ENCODE data around the gene NEMP1.

The NEMP1 gene

DNA sequence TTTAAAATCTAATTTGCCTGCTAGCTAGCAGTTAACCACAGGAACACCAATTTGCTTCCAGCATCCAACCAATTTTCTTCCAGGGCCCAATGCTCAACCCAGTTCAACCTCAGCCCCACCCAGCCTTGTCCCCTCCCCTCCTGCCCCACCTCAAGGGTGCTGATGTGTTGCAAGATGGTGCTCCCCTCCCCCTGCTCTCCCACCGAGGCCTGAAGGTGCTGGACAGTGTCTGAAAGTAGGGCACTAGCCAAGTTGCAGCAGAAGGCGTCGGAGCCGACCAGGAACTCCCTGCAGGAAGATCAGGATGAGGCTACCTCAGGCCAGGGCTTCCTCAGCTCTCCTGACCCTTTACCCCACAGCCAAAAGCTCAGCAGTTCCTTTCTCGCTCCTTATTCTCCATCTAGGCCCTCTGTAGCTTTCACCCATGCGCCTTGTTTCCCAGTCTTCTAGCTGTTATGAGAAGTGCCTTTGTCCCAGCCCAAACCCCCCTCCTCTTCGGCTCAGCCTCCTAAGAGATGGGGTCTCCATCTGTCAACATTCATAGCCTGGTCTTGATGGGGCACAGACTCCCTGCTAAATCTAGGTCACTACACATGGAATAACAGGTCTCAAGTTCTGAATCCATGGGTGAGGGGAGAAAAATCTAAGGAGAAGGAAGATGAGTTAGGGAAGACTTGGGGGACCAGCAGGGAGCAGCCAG, 29.0 kb upstream of the NEMP1 start:
- DNase-seq = no peak

DNA sequence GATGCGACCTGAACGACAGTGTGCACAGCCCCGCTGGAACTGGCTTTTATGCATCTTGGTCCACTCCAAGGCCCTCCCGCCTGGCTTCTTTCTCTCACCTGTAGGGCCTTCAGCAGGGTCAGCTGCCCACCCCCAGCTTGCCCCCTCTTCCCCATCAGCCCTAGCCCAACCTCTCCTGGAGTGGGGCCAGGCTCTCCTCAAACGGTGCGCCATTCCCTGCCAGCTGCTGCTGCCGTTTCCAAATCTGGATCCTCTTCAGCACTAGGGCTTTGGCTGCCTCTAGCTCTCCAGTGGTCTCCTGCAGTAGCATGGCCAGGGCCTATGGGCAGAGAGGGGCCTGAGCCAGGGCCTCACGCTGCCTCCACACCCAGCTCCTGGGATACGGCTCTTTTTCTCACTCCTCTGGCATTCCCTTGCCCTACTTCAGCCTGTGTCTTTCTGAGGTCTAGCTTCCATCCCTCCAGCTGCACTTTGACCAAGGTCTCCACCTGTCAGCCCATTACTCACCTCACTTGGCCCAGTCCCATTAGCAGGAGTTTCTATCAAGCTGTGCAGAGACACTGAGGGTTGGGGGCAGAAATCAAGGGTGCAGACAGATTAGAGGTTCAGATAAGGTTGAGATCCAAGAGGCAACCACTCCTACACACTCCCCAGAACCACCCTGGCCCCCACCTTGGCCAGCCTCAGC, 27.6 kb upstream of the NEMP1 start:
- DNase-seq = no peak

DNA sequence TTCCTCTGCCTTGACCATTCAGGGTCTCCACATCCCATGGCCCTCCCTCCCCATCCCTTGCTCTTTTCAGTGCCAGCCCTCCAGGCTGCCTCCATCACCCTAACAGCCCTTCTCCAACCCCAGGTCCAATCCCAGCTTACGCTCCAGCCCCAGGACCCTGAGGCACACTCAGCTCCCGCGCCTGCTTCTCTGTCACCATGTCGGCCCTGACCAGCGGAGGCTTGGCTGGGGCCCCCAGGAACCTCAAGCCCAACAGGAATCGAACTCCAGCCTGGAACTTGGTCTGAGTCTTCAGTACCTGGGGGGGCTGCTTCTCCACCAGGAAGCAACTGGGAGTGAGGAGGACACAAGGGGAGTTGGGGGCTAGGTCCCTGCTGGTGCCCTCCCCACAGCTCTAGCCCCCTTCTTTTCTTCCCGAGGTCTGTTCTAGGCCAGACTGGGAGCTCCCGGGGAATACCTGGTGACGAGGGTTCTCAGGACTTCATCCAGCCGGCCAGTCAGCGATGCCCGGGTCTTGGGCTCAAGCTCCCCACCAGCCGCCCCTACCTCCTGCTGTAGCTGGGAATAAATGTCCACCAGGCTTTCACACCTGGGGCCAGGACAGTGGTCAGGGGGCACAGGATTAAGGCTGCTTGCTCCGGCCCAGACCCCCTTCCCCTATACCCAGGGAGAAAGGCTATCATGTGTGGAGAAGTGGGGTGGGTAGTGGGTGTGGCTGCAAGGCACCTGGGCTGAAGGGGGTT, 26.6 kb upstream of the NEMP1 start:
- no peak for DNase-seq

DNA sequence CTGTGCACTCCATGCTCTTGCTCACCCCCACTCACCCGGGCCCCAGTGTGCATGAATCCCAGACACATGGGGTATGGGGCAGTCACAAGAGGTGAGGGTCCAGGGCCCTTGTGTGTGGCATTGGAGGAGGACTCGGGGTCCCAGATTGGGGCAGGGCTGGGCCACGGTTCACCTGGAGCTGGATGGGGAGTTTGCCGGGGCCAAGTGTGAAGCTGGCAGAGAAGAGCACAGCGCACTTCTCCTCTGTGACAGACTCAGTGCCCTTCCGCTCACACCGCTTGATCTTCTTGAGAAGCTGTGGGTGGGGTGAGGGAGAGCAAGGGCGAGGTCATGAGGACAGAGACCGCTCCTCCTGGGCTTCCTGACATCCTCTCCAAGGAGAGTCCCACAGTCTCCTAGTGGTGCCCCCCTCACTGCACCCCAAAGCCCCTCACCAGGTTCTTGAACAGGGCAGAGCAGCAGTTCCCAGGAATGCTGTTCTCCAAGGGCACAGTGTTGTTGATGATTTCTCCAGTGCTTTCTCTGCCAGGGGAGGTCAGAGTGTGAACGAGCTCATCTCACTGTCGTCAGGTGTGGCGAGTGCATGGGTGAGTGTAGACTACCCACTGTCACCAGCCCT, 25.8 kb upstream of the NEMP1 start:
- no peak for DNase-seq

DNA sequence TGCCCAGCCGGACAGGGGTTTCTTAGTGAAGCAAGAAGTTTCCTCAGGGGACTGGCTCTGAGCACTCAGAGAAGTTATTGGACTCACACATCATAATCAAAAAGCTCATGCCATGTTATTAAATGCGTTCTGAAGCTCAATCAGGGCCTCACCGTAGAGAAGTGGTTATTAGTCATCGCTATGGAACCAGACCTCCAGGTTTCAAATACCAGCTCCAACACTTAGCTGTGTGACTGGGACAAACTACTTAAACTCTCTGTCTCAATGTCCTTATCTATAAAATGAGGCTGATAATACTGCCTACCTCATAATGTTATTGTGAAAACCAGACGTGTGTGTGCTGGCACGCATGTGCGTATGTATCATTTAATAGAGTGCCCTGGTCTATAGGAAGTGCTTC, 25.3 kb upstream of the NEMP1 start:
- DNase-seq = no peak

DNA sequence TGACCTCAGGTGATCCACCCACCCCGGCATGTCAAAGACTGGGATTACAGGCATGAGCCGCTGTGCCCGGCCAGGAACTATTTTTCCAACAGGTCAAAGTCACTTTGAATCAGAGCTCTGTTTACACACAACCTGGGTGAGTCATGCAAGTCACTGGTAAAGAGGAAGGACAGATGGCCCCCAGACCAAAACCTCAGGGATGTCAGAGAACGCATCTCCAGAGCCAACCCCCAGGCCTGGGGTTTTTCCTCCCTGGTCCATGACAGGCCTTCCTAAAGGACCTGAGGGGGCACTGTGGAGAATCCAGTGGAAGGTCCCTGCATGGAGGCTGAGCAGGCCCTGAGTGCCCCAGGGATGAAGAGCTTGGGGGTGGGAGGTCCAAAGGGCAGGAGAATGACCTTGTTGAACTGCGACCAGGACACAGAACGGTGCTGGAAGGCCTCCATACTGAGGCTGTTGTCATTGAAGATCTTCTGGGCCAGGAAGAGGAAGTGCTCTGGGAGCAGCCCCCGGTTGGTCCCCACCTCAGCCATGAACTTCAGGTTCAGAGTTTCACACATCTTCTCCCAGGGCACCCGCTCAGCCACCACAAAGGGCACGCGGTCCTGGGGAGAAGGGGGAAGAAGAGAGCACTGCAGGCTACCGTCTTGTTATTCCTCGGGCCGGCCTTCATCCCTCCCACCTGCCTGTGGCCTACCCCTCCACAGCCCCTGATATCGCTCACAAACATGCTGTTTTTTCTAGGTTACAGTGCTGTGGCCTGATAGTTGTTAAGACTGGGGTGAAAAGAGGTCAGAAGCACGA, 23.5 kb upstream of the NEMP1 start:
- no peak for DNase-seq

DNA sequence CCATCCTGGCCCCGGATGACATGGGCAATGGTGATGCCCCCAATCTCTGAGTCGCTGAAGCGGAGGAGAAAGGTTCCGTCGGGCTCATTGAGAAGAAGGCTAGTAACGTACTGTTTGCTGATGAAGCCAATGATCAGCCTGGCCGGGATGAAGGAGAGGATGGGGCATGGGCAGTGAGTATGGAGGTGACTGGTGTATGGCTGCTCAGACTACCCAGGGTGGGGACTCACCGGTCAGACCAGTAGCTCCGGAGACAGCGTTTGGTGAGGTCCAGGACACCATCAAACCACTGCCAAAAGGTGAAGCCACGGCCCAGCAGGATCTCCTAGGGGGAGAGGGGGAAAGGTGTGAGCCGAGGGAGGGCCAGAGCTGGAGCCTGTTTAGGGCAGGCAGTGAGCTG, 21.2 kb upstream of the NEMP1 start:
- no peak for DNase-seq

DNA sequence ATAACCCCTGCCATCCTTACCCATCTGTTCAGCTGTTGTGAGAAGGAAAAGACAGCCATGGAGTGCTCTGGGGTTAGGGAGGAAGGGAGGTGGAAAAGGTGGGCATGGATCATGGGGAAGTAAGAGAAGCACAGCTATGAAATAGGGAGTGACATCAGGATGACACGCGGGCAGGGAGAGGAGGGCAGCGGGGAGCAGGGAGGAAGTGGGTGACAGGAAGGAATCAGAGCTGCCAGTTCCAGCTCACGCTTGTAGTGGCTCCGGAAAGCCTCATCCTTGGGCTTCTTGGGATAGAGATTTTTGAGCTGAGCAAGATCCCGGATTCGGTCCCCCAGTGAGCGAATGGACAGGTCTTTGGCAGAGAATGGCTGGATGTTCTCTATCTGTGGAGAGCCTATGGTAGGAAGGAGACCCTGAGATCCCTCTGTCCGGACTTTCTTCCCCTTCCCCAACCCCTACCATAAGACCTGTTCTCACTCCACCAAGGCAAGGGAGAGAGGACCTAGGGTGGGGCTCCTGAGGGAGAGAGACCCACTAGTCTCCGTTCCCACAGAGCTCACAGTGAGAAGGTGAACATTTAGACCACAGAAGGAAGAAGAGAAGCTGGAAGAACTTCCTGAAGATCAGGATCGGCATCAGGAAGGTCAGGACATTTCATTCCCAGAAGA, 20.6 kb upstream of the NEMP1 start:
- DNase-seq = no peak

DNA sequence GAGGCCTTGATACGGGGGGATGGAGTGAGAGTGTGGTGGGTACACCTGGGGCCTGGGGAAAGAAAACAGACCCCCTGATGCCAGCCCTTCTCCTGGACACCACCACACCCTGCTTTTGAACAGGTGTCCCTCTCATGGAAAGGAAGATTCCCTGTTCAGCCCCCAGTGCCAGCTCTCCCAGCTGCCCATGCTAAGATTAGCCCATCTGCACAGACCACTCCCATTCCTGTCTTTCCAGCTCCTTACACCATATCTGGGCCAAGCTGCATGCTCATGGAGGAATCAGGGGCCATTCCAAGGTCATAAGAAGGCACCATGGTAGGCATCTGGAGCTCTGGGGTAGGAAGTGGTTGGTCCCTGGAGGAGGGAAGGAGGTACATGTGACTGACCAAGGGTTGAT, 20.0 kb upstream of the NEMP1 start:
- DNase-seq = no peak

DNA sequence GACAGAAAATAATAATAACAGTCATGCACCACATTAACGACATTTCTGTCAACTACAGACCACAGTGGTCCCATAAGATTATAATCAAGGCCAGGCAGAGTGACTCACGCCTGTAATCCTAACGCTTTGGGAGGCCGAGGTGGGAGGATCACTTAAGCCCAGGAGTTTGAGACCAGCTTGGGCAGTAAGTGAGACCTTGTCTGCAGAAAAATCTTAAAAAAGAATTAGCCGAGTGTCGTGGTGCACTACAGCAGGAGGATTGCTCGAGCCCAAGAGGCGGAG, 18.9 kb upstream of the NEMP1 start:
- DNase-seq = no peak

DNA sequence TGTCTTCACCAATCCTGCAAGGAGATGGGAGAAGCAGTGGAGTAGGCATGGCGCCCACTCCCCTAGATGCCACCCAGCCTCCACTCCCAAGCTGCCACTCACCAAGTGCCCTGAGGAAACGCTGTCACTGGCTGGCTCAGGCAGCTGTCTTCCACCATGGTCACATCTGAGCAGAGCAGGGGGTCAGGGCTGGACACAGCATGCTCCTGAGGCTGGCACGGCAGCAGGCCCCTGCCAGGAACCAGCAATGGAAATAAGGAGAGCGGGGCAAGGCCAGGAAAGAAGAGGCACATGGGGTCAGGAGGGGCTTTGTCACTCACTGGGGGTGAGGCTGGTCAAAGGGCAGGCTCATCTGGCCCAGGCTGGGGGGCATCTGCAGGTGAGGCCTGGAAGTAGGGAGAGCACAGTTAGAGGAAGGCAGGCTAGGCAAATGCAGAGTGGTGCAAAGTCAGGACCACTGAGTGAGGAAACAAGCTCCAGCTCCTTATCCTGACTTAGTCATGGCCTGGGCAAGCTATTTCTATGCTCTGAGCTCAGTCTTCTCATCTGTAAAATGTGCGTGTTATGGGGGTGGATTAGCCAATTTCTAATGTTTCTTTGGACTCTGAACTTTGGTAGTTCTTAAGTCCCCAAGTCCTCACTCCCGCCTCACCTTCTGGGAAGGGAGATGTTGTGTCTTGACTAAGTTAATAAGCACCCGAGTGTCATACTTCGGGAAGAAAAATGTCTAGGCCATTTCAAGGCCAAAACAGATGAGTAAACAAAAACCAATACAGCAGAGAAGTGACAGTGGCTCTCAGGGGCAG, 18.4 kb upstream of the NEMP1 start:
- DNase-seq = no peak

DNA sequence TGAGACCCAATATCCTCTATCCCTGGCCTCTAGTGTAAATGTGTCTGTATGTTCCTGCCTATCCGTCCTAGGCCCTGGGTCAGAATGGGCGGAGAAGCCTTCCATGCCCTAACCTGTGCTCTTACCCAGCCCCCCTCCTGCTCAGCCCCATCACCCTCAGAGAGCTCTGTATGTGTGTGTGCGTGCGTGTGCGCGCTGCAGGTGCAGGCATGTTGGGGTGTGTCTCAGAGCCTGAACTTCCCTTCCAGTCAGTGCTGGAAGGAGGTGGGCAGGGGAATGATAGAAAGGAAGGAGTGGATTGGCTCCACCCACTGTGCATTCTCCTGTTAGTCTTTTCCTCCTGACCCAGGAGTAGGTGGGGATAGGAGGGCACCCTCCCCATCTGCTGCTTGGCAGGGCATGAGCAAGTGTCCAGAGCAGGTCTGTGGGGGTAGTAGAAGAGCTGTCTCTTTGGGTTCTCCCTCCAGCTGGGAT, 17.5 kb upstream of the NEMP1 start:
- no peak for DNase-seq

DNA sequence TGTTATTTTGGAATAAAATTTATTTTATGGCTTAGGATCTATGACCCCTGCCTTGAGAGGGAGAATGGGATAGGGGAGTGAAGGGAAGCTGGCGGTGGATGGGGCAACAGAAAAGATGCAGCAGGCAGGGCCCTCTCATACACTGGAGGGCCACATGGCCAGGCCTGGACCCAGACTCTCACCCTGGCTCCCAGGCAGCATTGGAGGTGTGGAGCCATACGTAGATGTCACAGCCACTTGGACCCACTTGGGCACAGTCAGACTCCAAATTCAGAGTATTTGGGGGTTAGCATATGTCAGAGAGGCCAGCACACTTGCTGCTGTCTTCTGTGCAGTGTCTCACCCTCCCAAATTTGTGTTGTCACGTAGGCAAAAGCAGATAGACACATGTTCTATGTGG, 16.8 kb upstream of the NEMP1 start:
- no peak for DNase-seq

DNA sequence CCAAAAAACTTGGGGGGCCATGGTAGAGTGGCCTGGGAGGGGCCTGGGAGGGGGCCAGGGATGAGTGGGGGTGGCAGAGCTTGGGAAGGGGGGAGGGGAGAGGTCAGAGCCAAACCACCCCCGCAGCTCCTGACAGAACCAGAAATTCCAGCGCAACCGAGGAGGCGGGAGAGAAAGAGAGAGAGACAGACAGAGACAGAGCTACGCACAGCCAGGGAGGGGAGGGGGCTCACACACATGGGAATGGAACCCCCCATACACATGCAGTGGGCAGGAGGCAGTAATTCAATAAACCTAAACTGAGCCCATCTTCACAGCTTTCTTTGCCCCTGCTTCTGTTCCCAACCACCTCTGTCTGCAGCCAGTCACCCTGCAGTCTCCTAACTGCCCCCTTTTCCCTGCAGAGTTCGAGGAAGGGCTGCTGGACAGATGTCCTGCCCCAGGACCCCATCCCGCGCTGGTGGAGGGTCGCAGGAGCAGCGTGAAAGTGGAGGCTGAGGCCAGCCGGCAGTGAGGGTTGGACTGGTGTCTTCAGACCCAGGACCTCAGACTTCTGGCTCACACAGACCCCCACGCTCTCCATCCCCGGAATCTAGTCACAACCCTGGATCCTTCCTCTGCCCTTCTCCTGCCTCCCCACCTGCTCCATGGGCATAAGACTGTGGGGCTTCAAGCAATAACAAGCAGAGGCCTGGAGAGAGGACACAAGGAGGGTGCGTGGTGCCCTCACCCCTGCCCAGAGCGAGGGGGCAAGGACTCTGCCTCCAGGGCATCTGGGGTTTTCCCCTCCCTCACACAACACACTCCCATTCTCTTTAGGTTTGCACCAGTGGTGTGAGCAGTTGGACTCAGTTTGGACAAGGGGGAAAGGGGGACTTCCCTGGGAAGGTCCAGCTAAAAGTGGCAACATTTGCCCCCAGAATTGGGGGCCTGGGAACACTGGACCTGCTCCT, 15.9 kb upstream of the NEMP1 start:
- DNase-seq = no peak

DNA sequence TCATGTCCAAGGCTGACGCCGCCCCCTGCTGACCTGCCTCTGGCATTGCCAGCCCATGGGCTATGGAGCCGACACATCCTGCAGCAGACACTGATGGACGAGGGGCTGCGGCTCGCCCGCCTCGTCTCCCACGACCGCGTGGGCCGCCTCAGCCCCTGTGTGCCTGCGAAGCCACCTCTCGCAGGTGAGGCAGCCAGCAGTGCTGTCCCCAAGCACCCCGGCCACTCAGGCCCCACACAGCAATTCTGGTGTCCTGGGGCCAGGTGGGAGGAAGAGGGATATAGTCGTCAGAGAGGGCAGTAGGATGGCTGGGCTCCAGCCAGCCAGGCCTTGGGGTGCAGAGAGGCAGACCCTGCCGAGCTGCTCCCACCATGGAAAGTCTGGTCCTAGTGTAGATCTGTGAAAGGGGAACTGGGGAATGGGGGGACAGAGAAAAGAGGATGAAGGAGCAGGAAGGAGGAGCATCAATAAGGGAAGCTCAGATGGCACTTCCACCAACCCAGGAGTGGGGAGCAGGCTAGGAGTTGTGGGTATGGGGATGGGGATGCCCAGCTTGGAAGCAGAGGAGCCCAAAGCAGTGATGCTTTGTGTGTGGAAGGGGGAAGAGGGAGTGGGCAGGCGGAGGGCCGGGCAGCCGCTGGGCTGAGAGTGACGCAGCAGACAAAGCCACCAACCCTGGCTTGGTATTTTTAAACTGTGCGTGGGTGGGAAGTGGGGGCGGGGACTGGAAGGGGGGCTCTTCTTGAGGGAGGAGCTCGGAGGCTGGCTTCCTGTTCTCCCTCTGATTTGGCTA, 15.0 kb upstream of the NEMP1 start:
- DNase-seq = peak; percentile 68

DNA sequence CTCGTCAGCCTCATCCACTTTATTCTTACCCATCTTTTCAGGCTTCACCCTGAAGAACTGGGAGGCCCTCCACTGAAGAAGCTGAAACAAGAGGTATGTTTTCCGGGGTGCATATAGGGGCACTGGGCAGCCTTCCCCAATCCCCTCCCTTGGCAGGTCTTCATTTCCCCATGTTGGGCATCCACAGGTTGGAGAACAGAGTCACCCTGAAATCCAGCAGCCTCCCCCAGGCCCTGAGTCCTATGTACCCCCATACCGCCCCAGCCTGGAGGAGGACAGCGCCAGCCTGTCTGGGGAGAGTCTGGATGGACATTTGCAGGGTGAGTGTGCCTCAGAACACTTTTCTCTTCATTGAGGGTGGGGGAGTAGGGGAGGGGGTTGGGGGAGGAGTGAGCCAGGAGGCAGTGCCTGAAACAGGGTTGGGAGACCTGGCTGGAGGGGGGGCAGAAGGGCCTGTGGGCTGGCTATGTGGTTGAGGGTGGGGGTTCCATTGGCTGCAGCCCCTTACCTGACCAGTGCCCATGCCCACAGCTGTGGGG, 14.4 kb upstream of the NEMP1 start:
- no peak for DNase-seq

DNA sequence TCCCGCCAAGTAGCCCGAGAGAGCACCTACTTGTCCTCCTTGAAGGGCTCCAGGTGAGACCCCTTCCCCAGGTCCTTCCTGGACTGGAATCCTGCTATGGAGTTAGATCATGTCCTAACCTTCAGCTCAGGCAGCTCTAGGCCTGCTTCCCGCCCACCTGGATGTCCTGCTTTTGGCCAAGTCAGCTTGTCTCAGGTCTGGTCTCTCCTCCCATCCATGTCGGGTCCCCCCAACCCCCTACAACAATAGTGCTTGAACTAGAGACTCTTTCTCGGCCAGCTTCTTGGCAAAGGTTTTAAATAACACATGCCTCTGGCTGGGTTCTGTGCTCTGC, 13.9 kb upstream of the NEMP1 start:
- no peak for DNase-seq

DNA sequence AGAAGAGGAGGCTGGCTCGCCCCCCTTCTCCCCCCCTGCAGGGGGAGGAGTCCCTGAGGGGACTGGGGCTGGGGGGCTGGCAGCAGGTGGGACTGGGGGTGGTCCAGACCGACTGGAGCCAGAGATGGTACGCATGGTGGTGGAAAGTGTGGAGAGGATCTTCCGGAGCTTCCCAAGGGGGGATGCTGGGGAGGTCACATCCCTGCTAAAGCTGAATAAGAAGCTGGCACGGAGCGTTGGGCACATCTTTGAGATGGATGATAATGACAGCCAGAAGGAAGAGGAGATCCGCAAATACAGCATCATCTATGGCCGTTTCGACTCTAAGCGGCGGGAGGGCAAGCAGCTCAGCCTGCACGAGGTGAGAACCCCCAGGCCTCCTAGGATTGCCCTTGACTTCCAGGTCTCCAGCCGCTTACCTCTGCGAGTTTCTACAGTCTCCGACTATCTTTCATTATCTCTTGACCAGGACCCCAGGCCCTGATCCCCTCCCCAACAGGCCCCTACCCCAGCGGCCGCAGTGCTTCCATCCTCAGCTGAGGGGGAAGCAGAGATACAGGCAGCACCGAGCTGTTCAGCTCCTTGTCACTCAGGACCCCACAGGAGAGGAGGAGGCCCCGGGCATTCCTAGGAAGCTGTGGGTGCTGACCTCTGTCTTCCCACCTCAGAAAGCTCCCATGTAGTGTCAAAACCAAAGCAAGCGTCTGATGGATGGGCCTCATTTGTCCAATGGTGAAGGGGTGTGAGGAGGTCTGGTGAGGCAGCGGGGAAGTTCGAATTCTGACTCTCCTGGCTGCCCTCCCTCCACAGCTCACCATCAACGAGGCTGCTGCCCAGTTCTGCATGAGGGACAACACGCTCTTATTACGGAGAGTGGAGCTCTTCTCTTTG, 13.3 kb upstream of the NEMP1 start:
- no peak for DNase-seq

Data from CD4-positive, alpha-beta T cell treated with Interleukin-12 subunit alpha and Interleukin-12 subunit beta, for 1 hour (primary cell).